ENCODE data around the gene CCDC51.

Gene CCDC51

DNA sequence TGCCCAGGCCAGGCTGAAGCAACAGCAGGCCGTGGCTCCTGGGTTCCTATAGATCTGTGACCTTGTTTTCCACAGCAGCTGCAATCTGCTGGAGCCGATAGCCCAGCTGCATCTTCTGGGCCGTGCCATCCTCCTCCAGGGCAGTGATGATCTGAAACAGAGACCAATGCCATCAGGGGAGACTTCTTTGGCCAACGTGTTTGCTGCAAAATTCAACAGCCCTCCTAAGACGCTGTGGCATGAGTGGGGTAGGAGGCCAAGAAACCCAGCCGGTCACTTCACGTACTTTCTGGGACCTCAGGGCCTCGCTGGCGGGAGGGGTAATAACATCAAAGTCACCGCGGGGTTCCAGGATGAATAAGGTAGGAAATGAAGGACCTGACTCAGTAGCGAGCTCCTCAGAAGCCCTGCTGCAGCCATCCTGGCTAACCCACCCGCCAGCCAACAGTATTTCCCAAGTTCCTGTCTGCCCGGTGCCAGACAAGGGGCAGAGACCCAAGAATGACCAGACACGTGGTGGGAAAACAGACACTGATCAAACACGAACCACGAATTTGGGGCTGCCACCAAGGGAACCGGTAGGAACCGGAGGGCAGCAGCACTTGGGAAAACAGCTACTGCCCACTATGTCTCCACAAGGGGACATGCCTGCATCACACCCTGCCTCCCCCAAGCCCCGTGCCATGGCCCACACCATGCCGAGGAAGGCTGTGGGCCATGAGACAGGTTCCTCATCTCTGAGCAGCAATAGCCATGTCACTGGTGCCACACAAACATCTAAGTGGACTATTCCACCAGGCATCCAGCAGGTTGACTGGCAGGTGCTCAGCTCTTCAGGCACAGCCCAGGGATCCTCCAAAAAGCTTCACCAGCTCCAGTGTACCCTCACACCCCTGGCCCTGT lies 35.2 kb downstream of the CCDC51 start:
- DNase-seq: peak; percentile 1

- peak; percentile 1 for DNase-seq
Observed at GRCh38 chr3:48403533-48404439, 36.1 kb downstream of the CCDC51 start.

GRCh38 chr3:48402907-48403306 lies 37.0 kb downstream of the CCDC51 start:
- no peak for DNase-seq

DNA sequence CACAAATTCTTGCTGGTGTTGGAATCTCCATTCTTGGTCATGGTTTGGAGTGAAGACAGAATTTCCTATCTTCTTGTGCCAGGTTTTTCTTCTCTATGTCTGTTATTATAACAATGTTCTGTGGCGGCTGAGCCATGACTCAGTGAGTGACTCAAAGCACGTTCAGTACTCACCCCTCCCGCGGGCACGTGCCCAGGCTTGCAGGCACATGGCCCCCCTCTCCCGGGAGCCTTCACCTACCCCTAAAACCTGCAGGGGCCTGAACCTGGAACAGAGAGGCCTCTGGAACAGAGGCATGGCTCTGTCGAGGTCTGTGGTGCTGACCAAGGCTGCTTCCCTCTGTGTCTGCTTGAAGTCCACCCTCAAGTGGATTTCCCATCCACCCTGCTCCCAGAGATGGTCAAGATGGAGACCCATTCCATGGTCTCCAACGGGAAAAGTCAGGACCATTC lies 37.6 kb downstream of the CCDC51 start:
- peak; percentile 8 for DNase-seq

DNA sequence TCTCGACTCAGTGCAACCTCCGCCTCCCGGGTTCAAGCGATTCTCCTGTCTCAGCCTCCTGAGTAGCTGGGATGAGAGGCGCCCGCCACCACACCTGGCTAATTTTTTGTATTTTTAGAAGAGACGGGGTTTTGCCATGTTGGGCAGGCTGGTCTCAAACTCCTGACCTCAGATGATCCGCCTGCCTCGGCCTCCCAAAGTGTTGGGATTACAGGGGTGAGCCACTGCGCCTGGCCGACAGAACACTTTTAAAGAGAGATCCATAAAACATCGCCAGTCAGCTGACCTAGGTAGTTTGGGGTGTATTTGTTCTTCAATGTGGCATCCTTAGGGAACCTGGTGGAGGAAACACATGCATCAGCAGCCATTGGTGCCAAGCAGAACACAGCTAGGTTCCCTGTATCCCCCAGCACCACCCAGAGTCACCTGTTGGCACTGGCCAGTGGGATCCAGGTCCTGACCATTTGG lies 38.5 kb downstream of the CCDC51 start:
- peak; percentile 1 for DNase-seq

GRCh38 chr3:48400824-48401433 lies 39.0 kb downstream of the CCDC51 start:
- DNase-seq: peak; percentile 67

GRCh38 chr3:48399387-48400172 lies 40.3 kb downstream of the CCDC51 start:
- no peak for DNase-seq

DNA sequence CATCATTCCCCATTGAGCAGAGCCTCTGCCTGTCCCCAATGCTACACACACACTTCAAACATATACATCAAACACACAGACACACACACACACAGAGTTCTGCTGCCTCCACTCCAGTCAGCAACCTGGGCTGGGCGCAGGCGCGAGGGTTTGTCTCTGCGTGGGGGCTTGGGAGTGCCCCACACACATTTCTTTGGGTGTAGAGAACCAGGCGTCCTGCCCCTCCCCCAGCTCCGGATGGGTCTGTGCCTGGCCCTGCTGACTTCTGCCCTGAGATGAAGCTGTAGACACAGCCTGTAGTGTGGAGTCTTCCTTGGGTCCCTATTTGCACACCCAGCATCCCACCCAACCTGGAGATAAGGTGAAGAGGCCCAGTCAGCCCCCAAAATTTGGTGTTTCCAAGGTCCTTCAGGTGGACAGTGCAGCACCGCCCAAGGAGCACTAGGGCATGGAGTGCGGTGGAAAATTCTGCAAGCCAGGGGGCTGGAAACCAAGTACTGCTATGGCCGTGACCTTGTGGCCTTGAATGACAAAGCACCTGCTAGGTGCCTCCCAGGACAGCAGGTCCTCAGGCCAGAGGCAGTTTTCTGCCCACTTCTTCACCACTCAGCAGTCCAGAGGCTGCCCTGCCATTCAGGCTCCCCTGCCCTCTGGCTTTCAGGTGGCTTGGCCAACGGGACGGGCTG lies 41.1 kb downstream of the CCDC51 start:
- DNase-seq: no peak

GRCh38 chr3:48397767-48398681 lies 41.9 kb downstream of the CCDC51 start:
- no peak for DNase-seq

- DNase-seq: no peak
Observed at GRCh38 chr3:48395714-48396113, 44.2 kb downstream of the CCDC51 start.

GRCh38 chr3:48394391-48394790 lies 45.5 kb downstream of the CCDC51 start:
- no peak for DNase-seq

DNA sequence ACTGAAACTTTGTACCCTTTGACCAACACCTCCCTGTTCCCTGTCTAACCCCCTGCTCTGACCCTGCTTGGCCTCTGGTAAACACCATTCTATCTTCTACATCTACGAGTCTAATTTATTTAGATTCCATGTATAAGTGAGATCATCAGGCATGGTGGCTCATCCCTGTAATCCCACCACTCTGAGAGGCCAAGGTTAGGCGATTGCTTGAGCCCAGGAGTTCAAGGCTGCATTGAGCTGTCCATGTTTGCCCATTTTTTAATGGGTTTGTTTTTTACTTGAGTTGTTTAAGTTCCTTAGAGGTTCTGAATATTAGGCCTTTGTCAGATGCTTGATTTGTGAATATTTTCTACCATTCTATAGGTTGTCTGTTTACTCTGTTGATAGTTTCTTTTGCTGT lies 51.0 kb downstream of the CCDC51 start:
- DNase-seq: no peak

- no peak for DNase-seq
Observed at GRCh38 chr3:48387634-48388033, 52.3 kb downstream of the CCDC51 start.
